Activated naive CD4-positive, alpha-beta T cell treated with anti-CD3 and anti-CD28 coated beads, Interleukin-2, amount 50 U/mL, for 72 hours (primary cell): ENCODE results near the gene MAML3. TPM values are rescaled to one million over a fixed set of nuclear protein-coding genes. Genes with fewer than 3 reads are reported as not detected.

Experiments used
- ATAC-seq, 2 donors: fragments of 150-1000 bp; cut with Tn5 transposase; 2 replicates each; pipeline ENCODE4 v1.10.0; 2021; ENCODE audit warnings: mild to moderate bottlenecking in 2 of 2, moderate library complexity in 2 of 2
- DNase-seq, 2 donors: peaks; one replicate each; pipeline ENCODE4 v3.0.0; 2021 to 2022; ENCODE audit warnings: low spot score in 2 of 2
- H3K27ac Mint-ChIP-seq, 2 donors: one replicate each; pipeline ENCODE4 v1.8.0; 2022; ENCODE audit warnings: mild to moderate bottlenecking in 2 of 2, mixed read lengths in 2 of 2
- H3K36me3 Mint-ChIP-seq, 2 donors: one replicate each; pipeline ENCODE4 v1.8.0; 2022; ENCODE audit warnings: mixed read lengths in 2 of 2
- H3K9me3 Mint-ChIP-seq, 2 donors: one replicate each; pipeline ENCODE4 v1.8.0; 2022; ENCODE audit warnings: mixed read lengths in 2 of 2
- total RNA-seq, 2 donors: library from RNA; stranded (reverse); gene quantifications; one replicate each; pipeline ENCODE4 v1.2.3, GENCODE V29; 2022

The MAML3 gene
- total RNA-seq, 2 donors from 2014 or later: 0.70 to 1.0 TPM

DNA sequence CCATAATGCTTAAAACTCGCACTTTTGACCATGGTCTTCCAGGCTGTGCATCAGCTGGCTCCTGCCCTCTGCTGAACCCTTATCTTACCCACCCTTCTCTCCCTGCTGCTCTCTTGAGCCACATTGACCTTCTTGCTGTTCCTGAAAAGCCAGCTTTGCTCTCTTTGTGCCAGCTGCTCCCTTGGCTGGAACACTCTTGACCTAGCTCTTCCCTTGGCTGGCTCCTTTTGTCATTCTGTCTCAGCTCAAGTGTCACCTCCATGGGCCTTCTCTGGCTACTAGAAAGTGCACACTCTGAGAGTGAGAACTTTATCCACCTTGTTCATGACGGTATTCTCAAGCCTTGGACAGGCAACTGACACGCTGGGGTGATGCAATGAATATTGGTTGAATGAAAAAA lies 376.2 kb downstream of the MAML3 start:
- H3K9me3 Mint-ChIP-seq: no peaks in the 10 kb centered on the region
- no peak overlapping the region for H3K27ac Mint-ChIP-seq
- no peaks in the 10 kb centered on the region for H3K36me3 Mint-ChIP-seq
- no peak for DNase-seq
- ATAC-seq: no peak

DNA sequence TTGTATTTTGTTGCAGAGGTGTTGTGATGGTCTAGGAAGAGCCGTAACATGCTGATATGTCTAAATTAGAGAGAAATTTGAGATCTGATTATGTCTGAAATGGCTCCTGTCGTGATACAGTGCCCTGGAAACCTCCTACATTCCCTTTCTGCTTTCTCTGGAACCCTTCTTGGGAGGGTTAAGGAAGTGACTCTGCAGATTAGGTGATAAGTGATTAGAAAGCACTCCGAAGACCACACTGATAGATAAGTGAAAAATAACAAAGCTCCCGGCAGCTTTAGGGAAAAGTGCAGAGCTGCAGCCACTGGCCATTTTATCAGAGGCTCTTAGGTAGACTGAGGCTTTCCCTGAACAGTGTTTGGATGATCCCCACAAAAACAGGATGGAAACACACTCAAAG lies 377.7 kb downstream of the MAML3 start:
- Mint-ChIP-seq H3K27ac (no peak overlapping the region), H3K36me3 (no peaks in the 10 kb centered on the region), H3K9me3 (no peaks in the 10 kb centered on the region)
- ATAC-seq: no peak
- DNase-seq: no peak

DNA sequence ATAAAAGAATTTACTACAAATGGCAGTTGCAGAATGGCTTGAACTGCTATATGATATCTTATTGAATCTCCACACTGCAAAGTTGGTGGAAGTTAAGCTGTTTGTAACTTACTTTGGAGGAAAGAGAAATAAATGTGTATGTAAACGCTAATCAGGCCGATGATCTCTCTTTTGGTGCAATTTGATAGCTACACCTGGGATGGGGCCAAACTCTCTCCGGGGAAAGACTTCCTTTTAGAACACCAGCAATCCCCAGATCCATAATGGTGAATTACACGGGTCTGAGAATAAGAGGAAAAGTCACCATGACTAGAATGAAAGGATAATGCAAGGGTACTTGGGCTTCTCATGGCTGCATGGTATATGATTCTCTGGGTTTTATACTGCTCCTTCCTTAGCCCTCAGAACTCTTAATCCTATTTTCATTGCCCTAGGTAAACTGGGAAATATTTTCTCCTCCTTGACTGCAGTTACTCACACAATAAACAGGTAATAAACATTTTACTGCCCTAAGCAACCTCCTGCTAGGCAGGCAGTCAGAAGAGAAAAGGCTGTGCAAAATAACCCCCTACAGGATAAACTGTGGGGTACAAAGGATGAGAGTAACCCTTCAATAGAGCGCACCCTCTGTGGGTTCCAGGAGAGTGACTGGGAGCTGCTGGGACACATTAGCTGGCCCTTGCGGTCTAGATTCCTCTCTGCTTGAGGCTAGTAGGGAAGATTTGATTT lies 379.1 kb downstream of the MAML3 start:
- no peak for ATAC-seq
- no peak overlapping the region for H3K27ac Mint-ChIP-seq
- H3K36me3 Mint-ChIP-seq: no peaks in the 10 kb centered on the region
- H3K9me3 Mint-ChIP-seq: no peaks in the 10 kb centered on the region
- no peak for DNase-seq

DNA sequence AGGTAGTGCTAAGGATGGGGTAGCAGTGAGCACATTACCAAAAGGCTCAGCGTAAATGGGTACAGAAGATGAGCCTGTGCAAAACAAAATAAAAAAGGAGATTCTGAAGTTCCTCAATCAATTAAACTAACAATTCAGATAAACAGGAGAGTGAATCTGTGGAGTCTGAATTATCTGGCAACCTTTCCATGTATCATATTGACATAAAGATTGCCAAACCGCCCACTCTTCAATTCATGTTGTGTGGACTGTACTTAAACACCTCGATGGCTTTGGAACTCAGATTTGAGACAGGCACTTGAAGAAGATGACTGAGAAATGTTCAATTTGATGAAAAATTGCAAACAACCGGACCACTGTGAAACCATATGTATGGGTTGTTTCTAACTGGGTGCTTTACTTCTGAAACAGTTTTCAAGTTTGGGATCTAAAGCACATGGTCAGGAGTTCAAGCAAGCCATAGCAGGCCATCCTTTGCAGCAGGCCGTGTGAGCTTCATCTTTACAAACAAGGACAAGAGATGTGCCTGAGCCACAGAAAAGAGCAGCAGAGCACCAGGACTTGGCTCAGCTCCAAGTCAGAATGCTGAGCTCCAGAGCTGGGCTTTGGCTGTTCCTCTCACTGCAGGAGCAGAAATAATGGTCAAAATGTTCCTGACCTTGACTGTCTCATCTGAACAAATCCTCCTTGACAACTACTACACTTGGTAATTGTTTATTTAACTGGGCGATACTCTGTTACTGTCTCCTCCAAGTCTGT lies 380.2 kb downstream of the MAML3 start:
- H3K9me3 Mint-ChIP-seq: no peaks in the 10 kb centered on the region
- H3K36me3 Mint-ChIP-seq: no peaks in the 10 kb centered on the region
- no peak overlapping the region for H3K27ac Mint-ChIP-seq
- no peak for ATAC-seq
- DNase-seq: no peak

DNA sequence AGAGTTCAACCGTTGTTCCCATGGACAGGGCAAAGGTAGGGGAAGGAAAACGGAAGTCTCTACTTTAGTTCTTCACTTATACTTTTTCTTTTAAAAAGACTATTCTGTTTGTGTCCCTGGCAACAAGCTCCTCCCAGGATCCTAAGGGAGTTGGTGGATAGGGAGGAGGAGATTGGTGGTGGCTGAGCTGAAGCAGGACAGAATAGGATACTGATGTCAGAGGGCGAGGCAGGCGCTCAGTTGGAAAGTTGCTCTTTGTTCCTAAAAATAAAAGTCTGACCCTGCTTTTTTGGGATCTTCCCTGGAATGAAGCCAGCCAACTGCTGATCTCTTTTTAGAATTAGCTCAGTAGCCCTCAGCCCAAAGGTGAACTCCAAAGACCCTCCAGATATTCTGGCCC lies 383.6 kb downstream of the MAML3 start:
- no peak for ATAC-seq
- H3K9me3 Mint-ChIP-seq: no peaks in the 10 kb centered on the region
- no peaks in the 10 kb centered on the region for H3K36me3 Mint-ChIP-seq
- no peak overlapping the region for H3K27ac Mint-ChIP-seq
- no peak for DNase-seq

DNA sequence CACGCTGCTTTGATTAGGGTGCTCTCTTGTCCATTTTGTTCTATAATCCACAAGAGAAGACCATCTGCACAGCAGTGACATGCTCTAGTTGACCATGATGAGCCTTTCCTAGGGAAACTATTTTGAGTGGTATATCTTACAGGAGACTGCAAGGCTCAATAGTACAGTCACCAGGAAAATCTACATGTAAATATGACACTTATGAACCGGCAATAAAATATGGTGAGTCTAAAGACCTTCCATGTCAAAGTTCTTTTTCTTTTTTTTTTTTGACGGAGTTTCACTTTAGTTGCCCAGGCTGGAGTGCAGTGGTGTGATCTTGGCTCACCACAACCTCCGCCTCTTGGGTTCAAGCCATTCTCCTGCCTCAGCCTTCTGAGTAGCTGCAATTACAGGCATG lies 384.6 kb downstream of the MAML3 start:
- DNase-seq (no peak), ATAC-seq (no peak)
- no peak overlapping the region for H3K27ac Mint-ChIP-seq
- no peaks in the 10 kb centered on the region for H3K36me3 Mint-ChIP-seq
- no peaks in the 10 kb centered on the region for H3K9me3 Mint-ChIP-seq

DNA sequence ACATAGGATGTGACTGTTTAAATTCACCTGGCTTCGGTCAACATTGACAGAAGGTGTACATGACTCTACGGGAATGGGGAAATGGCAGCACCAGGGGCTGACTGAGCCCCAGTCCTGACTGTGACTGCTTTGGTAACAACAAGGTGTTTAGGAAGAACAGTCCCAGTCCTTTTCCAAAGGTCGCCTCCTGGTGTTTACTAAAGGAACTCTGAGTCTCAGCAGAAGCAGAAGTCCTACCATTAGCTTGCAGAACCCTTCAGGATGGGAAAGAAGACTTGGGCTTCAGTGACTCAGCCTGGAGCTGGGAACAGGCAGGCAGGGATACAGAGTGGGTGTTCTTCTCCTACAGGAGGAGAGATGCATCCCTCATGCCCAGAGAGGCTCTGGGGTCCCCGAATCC lies 385.1 kb downstream of the MAML3 start:
- H3K27ac Mint-ChIP-seq: no peak overlapping the region
- H3K36me3 Mint-ChIP-seq: no peaks in the 10 kb centered on the region
- ATAC-seq (no peak), DNase-seq (no peak)
- no peaks in the 10 kb centered on the region for H3K9me3 Mint-ChIP-seq

DNA sequence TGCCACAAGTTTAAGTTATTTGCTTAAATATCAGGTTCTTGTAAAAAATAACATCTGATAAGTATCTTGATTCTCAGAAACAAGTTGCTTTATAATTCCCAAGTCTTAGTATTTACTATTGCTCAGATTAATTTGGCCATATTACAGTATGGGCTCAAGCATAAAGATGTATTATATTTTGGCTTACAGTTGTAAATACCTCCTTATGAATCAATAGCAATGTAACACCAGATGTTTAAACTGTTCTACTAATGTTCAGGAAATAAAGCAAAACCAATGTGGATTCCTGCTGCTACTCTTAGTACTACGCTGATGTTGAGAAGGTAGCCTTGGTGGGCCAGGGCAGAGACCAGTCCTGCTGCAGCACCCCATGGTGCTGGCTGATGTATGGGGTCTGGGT lies 385.6 kb downstream of the MAML3 start:
- no peak overlapping the region for H3K27ac Mint-ChIP-seq
- no peak for ATAC-seq
- no peaks in the 10 kb centered on the region for H3K9me3 Mint-ChIP-seq
- DNase-seq: no peak
- no peaks in the 10 kb centered on the region for H3K36me3 Mint-ChIP-seq

DNA sequence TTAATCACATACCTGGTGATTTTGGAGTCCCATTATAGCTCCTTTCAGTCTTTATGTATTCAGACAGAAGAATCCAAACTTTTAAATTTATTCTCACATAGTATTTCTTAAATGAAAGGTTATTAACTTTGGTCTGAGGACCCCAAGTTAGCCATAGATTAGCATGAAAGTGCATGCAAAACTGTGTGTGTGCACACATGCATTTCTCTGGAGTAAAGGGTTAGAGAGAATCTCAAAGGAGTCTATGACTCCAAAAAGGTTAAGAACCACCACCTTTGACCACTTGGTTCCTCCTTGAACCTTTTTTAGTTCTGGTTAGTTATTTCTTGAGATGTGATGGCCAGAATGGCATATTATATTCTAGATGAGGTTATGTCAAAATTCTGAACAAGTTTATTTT lies 386.4 kb downstream of the MAML3 start:
- no peak for DNase-seq
- no peak overlapping the region for H3K27ac Mint-ChIP-seq
- ATAC-seq: no peak
- no peaks in the 10 kb centered on the region for H3K9me3 Mint-ChIP-seq
- H3K36me3 Mint-ChIP-seq: no peaks in the 10 kb centered on the region

DNA sequence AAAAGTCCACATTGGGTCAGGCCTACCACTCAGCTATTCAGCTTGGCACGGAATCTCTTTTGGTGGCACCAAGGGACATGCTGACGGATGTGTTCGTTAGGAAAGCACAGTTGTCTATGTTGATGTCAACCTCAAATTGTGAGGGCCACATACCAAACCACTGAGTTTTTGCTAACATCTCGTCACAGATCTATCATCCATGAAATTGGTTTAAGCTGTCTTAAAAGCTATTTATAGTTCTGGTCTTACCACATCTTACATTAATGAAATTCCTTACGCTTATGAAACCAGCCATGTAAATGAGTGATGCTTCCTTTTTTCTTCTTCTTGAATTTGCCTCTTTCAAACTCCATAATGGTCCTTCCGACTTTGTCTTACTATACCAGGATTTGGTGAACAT lies 386.8 kb downstream of the MAML3 start:
- Mint-ChIP-seq H3K27ac (no peak overlapping the region), H3K9me3 (no peaks in the 10 kb centered on the region), H3K36me3 (no peaks in the 10 kb centered on the region)
- DNase-seq: no peak
- no peak for ATAC-seq

DNA sequence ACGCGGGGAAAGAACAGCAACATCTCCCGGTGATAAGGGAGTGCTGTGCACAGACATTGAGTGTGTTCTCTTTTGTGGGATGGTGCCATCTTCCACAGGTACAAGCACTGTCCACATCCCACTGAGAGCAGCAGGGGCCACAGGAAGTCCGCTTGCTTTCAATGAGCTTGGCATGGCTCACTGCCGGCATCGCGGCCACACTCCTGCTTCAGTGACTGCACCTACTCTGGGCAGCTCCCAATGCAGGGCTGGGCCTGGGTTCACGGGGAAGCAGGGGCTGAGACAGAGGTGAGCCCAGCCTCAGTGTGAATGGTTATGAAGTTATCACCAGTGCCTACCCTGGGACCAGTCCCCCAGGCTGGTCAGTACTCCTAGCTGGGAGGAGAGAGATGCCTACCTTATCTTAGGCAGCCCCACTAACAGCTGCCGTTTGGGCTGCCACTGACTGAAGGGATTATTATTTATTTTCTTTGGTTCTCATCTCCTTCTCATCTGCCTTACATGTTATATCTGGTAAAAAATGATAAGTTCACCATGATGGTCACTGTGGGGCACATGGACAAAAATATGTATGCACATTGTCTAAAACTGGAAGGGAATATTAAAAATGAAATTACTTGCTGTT lies 389.2 kb downstream of the MAML3 start:
- Mint-ChIP-seq H3K36me3 (no peaks in the 10 kb centered on the region), H3K27ac (no peak overlapping the region), H3K9me3 (no peaks in the 10 kb centered on the region)
- no peak for ATAC-seq
- no peak for DNase-seq

DNA sequence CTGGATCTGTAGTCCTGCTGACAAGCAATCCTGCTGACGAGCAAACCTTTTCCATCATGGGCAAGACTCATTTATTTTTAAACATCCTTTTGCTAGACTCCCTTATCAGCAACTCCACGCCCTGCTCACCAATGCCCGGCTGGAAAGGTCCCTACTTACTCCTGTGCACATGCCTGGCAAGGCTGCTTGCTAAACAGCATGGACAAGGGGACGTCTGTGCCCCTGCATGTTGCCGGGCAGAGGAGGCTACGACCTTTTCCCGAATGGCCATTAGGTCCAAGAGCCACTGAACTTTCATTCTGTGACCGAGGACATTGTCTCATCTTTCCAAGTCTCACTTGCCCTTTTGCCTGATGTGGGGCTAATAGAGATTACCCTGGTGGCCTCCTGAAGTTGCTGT lies 389.8 kb downstream of the MAML3 start:
- ATAC-seq (no peak), DNase-seq (no peak)
- no peak overlapping the region for H3K27ac Mint-ChIP-seq
- H3K9me3 Mint-ChIP-seq: no peaks in the 10 kb centered on the region
- no peaks in the 10 kb centered on the region for H3K36me3 Mint-ChIP-seq

DNA sequence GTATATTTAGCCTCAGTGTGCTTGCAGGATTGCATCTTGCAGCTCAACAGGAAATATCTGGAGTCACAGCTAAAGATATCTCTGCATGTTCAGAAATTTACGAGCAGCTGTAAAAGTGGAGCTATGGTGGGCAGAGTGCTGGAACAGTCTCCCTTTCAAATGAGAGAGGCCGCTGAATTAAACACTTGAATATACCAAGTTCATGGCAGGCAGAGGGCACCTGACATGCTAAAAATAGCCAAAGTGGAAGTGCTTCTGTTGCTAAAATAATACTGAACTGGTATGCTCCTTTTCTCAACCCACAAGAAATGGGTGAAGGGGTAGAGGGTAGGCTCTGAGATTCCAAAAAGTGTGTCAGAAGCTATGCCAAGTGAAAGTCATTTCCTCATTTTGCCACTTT lies 390.3 kb downstream of the MAML3 start:
- ATAC-seq: no peak
- Mint-ChIP-seq H3K36me3 (no peaks in the 10 kb centered on the region), H3K27ac (no peak overlapping the region), H3K9me3 (no peaks in the 10 kb centered on the region)
- no peak for DNase-seq

DNA sequence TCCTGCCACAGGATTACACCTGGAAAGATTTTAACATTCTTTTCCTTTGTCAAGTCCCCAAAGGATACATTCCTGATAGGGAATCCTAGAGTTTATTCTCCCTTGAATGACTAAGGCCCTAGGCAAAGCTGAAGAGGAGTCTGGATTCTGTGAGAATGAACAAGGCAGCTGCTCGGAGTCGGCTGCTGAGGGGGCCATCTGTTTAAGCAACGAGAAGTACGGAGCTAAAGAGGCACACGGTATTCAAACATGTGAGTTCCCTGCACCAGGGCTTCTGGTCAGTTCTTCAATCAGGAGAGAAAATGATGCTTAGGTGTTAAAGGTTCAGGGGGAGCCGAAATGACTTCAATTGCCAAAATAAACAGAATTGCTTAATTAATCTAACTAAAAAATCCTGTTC lies 390.8 kb downstream of the MAML3 start:
- no peak overlapping the region for H3K27ac Mint-ChIP-seq
- no peak for DNase-seq
- no peaks in the 10 kb centered on the region for H3K9me3 Mint-ChIP-seq
- ATAC-seq: no peak
- no peaks in the 10 kb centered on the region for H3K36me3 Mint-ChIP-seq

DNA sequence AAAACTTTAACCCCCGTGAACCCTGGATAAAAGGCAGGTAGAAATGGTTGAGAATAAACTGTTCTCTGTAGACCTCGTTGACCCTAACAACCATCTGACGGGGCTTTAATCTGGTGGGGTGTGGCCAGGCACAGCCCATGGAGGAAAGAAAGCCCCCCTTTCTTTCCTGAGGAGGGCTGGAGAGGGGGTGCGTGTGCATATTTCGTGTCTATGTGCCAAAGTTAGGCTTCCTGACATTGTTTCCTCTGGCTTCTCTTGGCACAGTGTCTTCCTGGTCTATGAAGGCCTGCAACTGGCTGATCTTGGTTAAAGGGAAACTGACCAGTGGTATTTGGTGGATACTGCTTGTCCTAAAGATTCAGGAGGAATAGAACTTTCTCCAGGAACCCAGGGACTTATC lies 391.3 kb downstream of the MAML3 start:
- ATAC-seq (no peak), DNase-seq (no peak)
- no peaks in the 10 kb centered on the region for H3K9me3 Mint-ChIP-seq
- no peaks in the 10 kb centered on the region for H3K36me3 Mint-ChIP-seq
- no peak overlapping the region for H3K27ac Mint-ChIP-seq

DNA sequence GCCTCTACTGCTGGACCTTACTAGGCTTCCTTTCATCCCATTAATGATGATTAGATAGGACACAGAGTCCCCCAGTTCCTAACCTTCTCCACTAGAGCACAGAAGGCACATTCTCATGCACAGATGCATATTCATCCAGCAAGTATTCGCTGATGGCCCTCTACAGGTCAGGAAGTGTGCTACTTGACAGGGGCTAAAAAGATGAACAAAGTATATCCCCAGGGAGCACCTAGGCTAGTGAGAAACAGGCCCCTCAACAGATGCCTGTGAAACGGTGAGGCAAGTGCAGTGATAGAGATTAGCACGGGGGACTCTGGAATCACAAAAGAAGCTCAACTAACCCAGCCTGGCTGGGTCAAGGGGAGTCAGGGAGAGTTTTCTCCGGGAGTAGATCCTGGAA lies 392.5 kb downstream of the MAML3 start:
- no peaks in the 10 kb centered on the region for H3K36me3 Mint-ChIP-seq
- no peaks in the 10 kb centered on the region for H3K9me3 Mint-ChIP-seq
- DNase-seq (no peak), ATAC-seq (no peak)
- no peak overlapping the region for H3K27ac Mint-ChIP-seq

DNA sequence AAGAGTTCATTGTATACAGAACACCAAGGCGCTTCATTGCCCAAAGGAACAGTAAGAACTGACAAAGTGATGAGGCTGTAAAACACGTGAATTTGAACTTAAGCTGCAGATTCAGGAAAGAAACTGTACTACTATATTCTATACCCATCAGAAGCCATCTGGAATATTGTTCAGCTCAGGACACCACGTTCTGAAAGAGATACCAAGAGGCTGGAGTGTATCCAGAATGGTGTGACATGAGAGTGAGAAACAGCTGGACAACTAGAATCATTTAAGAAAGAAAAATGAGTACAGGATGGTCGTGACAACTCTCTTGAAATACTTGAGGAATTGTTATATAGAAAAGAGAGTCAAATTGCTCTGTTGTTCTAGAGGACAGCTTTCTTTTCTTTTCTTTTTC lies 393.4 kb downstream of the MAML3 start:
- Mint-ChIP-seq H3K9me3 (no peaks in the 10 kb centered on the region), H3K27ac (no peak overlapping the region), H3K36me3 (no peaks in the 10 kb centered on the region)
- DNase-seq (no peak), ATAC-seq (no peak)

DNA sequence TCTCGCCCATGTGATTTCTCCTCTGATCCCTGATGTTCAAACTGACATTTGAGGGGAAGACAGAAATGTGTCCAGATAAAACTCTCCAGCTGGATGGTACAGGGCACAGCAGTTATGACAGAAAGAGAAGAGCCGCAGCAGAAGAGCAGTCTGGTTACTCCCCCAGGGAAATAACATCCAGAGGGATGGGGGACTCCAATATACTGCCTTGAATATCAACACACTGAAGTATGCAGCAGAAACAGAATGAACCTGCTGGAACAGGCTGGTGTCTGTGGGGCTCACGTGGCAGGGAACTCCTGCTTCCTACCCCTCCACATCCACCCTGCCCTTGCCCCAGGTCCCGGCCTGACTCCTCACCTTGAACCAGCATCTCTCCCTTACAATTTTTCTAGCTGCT lies 394.9 kb downstream of the MAML3 start:
- no peaks in the 10 kb centered on the region for H3K9me3 Mint-ChIP-seq
- no peak overlapping the region for H3K27ac Mint-ChIP-seq
- DNase-seq (no peak), ATAC-seq (no peak)
- H3K36me3 Mint-ChIP-seq: no peaks in the 10 kb centered on the region
